Measurements from ENCODE around the gene KCNG4. TPM values are rescaled to one million over a fixed set of nuclear protein-coding genes. Genes with fewer than 3 reads are reported as not detected.

The KCNG4 gene
- polyA plus RNA-seq, 1 experiment, result not detected

GRCh38 chr16:84259691-84260090 lies 19.9 kb upstream of the KCNG4 start:
- no peak overlapping the region for H3K4me3 ChIP-seq (ENCODE audit: low read depth, low read length)
- CTCF ChIA-PET, result no interaction called here
- peaks cover 9% of the 10 kb centered on the region for H3K27me3 ChIP-seq (ENCODE audit: control insufficient read depth, insufficient read depth, low read length)
- no peak for DNase-seq (ENCODE audit: low read depth, low spot score)
- no peak for TF ChIP-seq CTCF (IDR thresholded peaks at IDR 0.05; ENCODE audit: low read depth, low read length)
- POLR2A ChIA-PET, result interaction anchor here (0.7 kb wide), 2 partner anchors 16 to 32 kb away, joined by 4 to 8 read pairs; no protein-coding TSS in a partner anchor
- H3K27ac ChIP-seq (ENCODE audit: low read depth, low read length), result no peak overlapping the region
- peaks cover 4% of the 10 kb centered on the region for H3K9me3 ChIP-seq (ENCODE audit: control insufficient read depth, insufficient read depth, low read length)

- DNase-seq (ENCODE audit: low read depth, low spot score), result no peak
- H3K4me3 ChIP-seq (ENCODE audit: low read depth, low read length), result no peak overlapping the region
- H3K27ac ChIP-seq (ENCODE audit: low read depth, low read length), result no peak overlapping the region
- POLR2A ChIA-PET, result no interaction called here
- peaks cover 12% of the 10 kb centered on the region for H3K27me3 ChIP-seq (ENCODE audit: control insufficient read depth, insufficient read depth, low read length)
- no peak for TF ChIP-seq CTCF (IDR thresholded peaks at IDR 0.05; ENCODE audit: low read depth, low read length)
- peaks cover 4% of the 10 kb centered on the region for H3K9me3 ChIP-seq (ENCODE audit: control insufficient read depth, insufficient read depth, low read length)
- CTCF ChIA-PET, result interaction anchor here (1.3 kb wide), 1 partner anchor 19 kb away, joined by 8 read pairs; no protein-coding TSS in a partner anchor
Measured at GRCh38 chr16:84258266-84258665, 18.5 kb upstream of the KCNG4 start.

- ChIA-PET CTCF (no interaction called here), POLR2A (no interaction called here)
- no peak overlapping the region for H3K4me3 ChIP-seq (ENCODE audit: low read depth, low read length)
- H3K9me3 ChIP-seq (ENCODE audit: control insufficient read depth, insufficient read depth, low read length), result peaks cover 4% of the 10 kb centered on the region
- DNase-seq (ENCODE audit: low read depth, low spot score), result no peak
- peaks cover 39% of the 10 kb centered on the region for H3K27me3 ChIP-seq (ENCODE audit: control insufficient read depth, insufficient read depth, low read length)
- no peak overlapping the region for H3K27ac ChIP-seq (ENCODE audit: low read depth, low read length)
- no peak for TF ChIP-seq CTCF (IDR thresholded peaks at IDR 0.05; ENCODE audit: low read depth, low read length)
Measured at GRCh38 chr16:84255050-84255810, 15.4 kb upstream of the KCNG4 start.

GRCh38 chr16:84254062-84254461 lies 14.2 kb upstream of the KCNG4 start:
- DNase-seq (ENCODE audit: low read depth, low spot score), result no peak
- TF ChIP-seq CTCF (IDR thresholded peaks at IDR 0.05; ENCODE audit: low read depth, low read length), result no peak
- CTCF ChIA-PET, result no interaction called here
- peaks cover 42% of the 10 kb centered on the region for H3K27me3 ChIP-seq (ENCODE audit: control insufficient read depth, insufficient read depth, low read length)
- no peak overlapping the region for H3K27ac ChIP-seq (ENCODE audit: low read depth, low read length)
- H3K9me3 ChIP-seq (ENCODE audit: control insufficient read depth, insufficient read depth, low read length), result peaks cover 4% of the 10 kb centered on the region
- H3K4me3 ChIP-seq (ENCODE audit: low read depth, low read length), result no peak overlapping the region
- POLR2A ChIA-PET, result interaction anchor here (0.6 kb wide), 1 partner anchor 24 kb away, joined by 3 read pairs; no protein-coding TSS in a partner anchor

- Histone ChIP-seq H3K9me3 (ENCODE audit: control insufficient read depth, insufficient read depth, low read length) (peaks cover 4% of the 10 kb centered on the region), H3K27ac (ENCODE audit: low read depth, low read length) (no peak overlapping the region), H3K27me3 (ENCODE audit: control insufficient read depth, insufficient read depth, low read length) (peaks cover 48% of the 10 kb centered on the region), H3K4me3 (ENCODE audit: low read depth, low read length) (no peak overlapping the region)
- no peak for TF ChIP-seq CTCF (IDR thresholded peaks at IDR 0.05; ENCODE audit: low read depth, low read length)
- no peak for DNase-seq (ENCODE audit: low read depth, low spot score)
- ChIA-PET CTCF (no interaction called here), POLR2A (no interaction called here)
Measured at GRCh38 chr16:84253173-84253572, 13.4 kb upstream of the KCNG4 start.
